Stomach (tissue), 4 donors: ENCODE results near the gene CADPS.

Source experiments
- EP300 ChIP-seq: sonication (generic); formaldehyde crosslinking; IDR thresholded peaks from one replicate; pipeline ENCODE4 v1.6.1; 2017; ENCODE audit warnings: antibody characterized with exemption
- POLR2A ChIP-seq, 4 donors: fragments of 450-650 bp; IDR thresholded peaks; one replicate each; pipeline ENCODE4 v1.6.1; 2016; ENCODE audit warnings: antibody characterized with exemption in 4 of 4, control low read depth in 2 of 4, mild to moderate bottlenecking in 1 of 4, moderate library complexity in 1 of 4
- POLR2AphosphoS5 ChIP-seq, 3 donors: sonication (generic); formaldehyde crosslinking; IDR thresholded peaks; one replicate each; pipeline ENCODE4 v1.6.1; 2016; ENCODE audit warnings: antibody characterized with exemption in 3 of 3
- TF ChIP-seq, protein P1 (sequence below), 7 experiments: fragments of 450-650 bp in 4 of 7; fragments of 200-600 bp in 3 of 7; sonication (generic) in 3 of 7; IDR thresholded peaks; one replicate each; pipeline ENCODE4 v1.5.1; 2016 to 2019; ENCODE audit warnings: antibody characterized with exemption in 7 of 7, control low read depth in 2 of 7, mild to moderate bottlenecking in 1 of 7

DNA sequence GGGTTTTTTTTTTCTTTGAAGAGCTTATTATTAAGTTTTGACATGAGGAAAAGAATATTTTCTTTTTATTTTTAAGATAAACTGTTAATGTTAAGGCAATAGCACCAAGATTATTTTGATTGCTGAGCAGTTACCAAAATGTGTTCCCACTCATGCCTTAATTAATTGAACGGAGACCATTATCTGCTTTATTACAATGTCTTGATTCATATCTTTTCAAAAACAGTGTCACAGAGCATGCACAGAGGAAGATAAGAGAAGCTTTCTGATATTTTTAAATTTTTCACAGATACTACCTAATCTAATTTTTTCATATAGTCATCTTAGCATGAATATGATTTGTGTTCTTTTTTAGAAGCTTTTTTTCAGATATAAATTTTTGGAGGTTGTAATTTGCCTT lies 395.2 kb downstream of the CADPS start:
- TF ChIP-seq, protein P1, sequence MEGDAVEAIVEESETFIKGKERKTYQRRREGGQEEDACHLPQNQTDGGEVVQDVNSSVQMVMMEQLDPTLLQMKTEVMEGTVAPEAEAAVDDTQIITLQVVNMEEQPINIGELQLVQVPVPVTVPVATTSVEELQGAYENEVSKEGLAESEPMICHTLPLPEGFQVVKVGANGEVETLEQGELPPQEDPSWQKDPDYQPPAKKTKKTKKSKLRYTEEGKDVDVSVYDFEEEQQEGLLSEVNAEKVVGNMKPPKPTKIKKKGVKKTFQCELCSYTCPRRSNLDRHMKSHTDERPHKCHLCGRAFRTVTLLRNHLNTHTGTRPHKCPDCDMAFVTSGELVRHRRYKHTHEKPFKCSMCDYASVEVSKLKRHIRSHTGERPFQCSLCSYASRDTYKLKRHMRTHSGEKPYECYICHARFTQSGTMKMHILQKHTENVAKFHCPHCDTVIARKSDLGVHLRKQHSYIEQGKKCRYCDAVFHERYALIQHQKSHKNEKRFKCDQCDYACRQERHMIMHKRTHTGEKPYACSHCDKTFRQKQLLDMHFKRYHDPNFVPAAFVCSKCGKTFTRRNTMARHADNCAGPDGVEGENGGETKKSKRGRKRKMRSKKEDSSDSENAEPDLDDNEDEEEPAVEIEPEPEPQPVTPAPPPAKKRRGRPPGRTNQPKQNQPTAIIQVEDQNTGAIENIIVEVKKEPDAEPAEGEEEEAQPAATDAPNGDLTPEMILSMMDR (IDR thresholded peaks at IDR 0.05) = no peak
- TF ChIP-seq POLR2A (IDR thresholded peaks at IDR 0.05) = no peak
- TF ChIP-seq POLR2AphosphoS5 (IDR thresholded peaks at IDR 0.05) = no peak
- TF ChIP-seq EP300 = no peak
